Skeletal muscle cell (primary cell): ENCODE data around the gene SLC28A2.
"Not testable (repeated sequence)": the region's sequence is repeated elsewhere in the genome, so short reads cannot be mapped to it uniquely, and the experiment has no call there.

Experiments
- DNase-seq: peaks from one replicate; pipeline ENCODE4 v3.0.0-alpha.2; 2010; ENCODE audit warnings: low read depth
- H3K4me3 ChIP-seq: 2 replicates; pipeline ENCODE4 v1.5.1; 2011; ENCODE audit warnings: low read depth, mild to moderate bottlenecking, control low read depth, low read length, moderate library complexity

The SLC28A2 gene

GRCh38 chr15:45254824-45255223 is 2.8 kb downstream of the SLC28A2 start:
- not testable (repeated sequence) for H3K4me3 ChIP-seq, DNase-seq

GRCh38 chr15:45259796-45260195 is 7.8 kb downstream of the SLC28A2 start:
- H3K4me3 ChIP-seq, result no peak overlapping the region
- no peak for DNase-seq

- DNase-seq, result no peak
- H3K4me3 ChIP-seq, result no peak overlapping the region
These were observed 10.9 kb downstream of the SLC28A2 start for GRCh38 chr15:45262906-45263461.

GRCh38 chr15:45263854-45264253 is 11.8 kb downstream of the SLC28A2 start:
- DNase-seq, result no peak
- H3K4me3 ChIP-seq, result no peak overlapping the region

GRCh38 chr15:45265506-45265905 is 13.5 kb downstream of the SLC28A2 start:
- no peak overlapping the region for H3K4me3 ChIP-seq
- DNase-seq, result no peak

GRCh38 chr15:45268135-45268534 is 16.1 kb downstream of the SLC28A2 start:
- H3K4me3 ChIP-seq, result no peak overlapping the region
- no peak for DNase-seq

GRCh38 chr15:45274636-45275380 is 22.8 kb downstream of the SLC28A2 start:
- no peak overlapping the region for H3K4me3 ChIP-seq
- no peak for DNase-seq

- H3K4me3 ChIP-seq, result no peak overlapping the region
- no peak for DNase-seq
These were observed 24.8 kb downstream of the SLC28A2 start for GRCh38 chr15:45276831-45277230.

GRCh38 chr15:45279024-45279698 is 27.1 kb downstream of the SLC28A2 start:
- peak; percentile 93 for DNase-seq
- H3K4me3 ChIP-seq, result peak overlapping the region; percentile 83

- no peak for DNase-seq
- H3K4me3 ChIP-seq, result no peak overlapping the region
These were observed 33.4 kb downstream of the SLC28A2 start for GRCh38 chr15:45285413-45285812.

- no peak overlapping the region for H3K4me3 ChIP-seq
- DNase-seq, result no peak
These were observed 35.4 kb downstream of the SLC28A2 start for GRCh38 chr15:45287390-45287956.

- H3K4me3 ChIP-seq, result no peak overlapping the region
- no peak for DNase-seq
These were observed 36.9 kb downstream of the SLC28A2 start for GRCh38 chr15:45288947-45289346.

- DNase-seq, result no peak
- H3K4me3 ChIP-seq, result no peak overlapping the region
These were observed 40.0 kb downstream of the SLC28A2 start for GRCh38 chr15:45291822-45292582.

GRCh38 chr15:45293326-45293725 is 41.3 kb downstream of the SLC28A2 start:
- not testable (repeated sequence) for DNase-seq, H3K4me3 ChIP-seq

GRCh38 chr15:45298964-45299378 is 46.9 kb downstream of the SLC28A2 start:
- H3K4me3 ChIP-seq, DNase-seq: not testable (repeated sequence)

- no peak for DNase-seq
- H3K4me3 ChIP-seq, result no peak overlapping the region
These were observed 52.7 kb downstream of the SLC28A2 start for GRCh38 chr15:45304711-45305110.

GRCh38 chr15:45306105-45306504 is 54.1 kb downstream of the SLC28A2 start:
- no peak for DNase-seq
- no peak overlapping the region for H3K4me3 ChIP-seq

- no peak overlapping the region for H3K4me3 ChIP-seq
- peak; percentile 7 for DNase-seq
These were observed 55.3 kb downstream of the SLC28A2 start for GRCh38 chr15:45307230-45307924.

- DNase-seq, H3K4me3 ChIP-seq: not testable (repeated sequence)
These were observed 62.1 kb downstream of the SLC28A2 start for GRCh38 chr15:45314117-45314516.
